Gastroesophageal sphincter (tissue), 2 donors: Measurements from ENCODE around the gene DHFR2.

Experiments used
- EP300 ChIP-seq: sonication (generic); formaldehyde crosslinking; IDR thresholded peaks from one replicate; pipeline ENCODE4 v1.6.1; 2017; ENCODE audit warnings: antibody characterized with exemption, mild to moderate bottlenecking
- POLR2AphosphoS5 ChIP-seq: sonication (generic); formaldehyde crosslinking; IDR thresholded peaks from one replicate; pipeline ENCODE4 v1.6.1; 2017; ENCODE audit warnings: antibody characterized with exemption

DNA sequence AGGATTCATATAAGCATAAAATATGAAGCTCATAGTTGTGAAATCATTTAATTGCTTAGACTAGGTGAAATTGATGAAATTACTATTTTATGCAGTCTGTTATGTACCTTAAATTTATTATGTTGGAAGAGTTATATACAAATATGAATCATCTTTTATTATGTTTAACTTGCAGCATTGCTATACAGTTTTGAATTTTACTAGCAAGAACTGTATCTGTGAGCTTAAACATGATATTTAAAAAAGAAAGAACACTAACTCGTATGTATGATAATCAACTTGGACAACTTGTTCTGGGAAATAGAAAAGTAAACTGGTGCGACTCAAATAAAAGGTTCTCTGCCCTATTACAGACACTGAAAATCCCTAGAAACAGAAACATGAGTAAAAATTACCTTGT, 36.1 kb downstream of the DHFR2 start:
- TF ChIP-seq EP300 (no peak), POLR2AphosphoS5 (no peak)
